ENCODE measurements around the gene FES.

The FES gene

DNA sequence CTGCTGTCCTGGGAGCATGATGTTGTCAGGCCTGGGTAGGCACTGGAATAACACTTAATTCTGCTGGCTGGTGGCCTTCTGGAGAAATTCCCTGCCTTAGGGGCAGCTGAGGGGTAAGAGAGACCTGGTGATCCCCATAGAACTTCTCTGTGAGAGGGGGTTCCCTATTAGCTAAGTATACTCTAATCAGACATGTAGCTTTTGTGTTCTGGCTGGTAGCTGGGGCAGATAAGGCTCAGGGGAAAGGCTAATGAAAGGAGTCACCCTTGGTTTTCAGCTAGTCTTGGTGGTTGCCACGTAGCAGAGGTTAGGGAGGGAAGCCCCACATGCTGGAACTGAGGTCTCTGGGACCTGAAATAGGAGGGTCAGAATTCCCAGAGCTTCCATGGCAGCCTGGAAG is 49.0 kb downstream of the FES start:
- no peak for DNase-seq

DNA sequence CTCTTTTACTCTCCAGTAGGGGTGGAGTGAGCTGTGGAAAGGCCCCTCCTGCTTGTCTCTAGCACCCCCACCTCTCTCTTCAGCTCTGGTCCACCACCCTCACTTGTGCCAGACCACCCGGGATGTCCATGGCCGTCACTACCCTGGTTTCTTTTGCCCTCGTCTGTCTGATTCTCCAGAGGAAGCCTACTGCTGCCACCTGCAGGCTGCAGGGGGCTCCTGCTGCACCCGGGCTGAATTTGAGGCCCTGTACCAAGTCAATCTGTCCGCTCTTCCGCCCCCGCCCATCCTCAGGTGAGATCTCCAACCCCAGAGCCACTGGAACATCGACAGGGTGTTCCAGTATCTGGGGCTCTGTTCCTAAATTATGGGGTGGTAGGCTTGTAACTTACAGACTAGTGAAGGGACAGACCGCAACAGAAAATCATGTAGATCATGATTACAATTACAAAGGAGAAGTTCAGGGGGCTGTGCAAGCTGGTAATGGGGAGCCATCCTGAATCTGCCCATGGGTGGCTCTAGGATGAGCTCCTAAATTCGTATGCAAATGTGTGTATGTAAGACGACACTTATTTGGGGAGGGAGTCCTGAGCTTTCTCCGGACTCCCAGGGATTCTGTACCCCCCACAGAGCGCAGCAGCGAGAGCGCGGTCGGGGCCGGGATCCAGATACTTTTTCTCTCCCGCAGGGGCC is 50.1 kb downstream of the FES start:
- DNase-seq = peak; percentile 79

DNA sequence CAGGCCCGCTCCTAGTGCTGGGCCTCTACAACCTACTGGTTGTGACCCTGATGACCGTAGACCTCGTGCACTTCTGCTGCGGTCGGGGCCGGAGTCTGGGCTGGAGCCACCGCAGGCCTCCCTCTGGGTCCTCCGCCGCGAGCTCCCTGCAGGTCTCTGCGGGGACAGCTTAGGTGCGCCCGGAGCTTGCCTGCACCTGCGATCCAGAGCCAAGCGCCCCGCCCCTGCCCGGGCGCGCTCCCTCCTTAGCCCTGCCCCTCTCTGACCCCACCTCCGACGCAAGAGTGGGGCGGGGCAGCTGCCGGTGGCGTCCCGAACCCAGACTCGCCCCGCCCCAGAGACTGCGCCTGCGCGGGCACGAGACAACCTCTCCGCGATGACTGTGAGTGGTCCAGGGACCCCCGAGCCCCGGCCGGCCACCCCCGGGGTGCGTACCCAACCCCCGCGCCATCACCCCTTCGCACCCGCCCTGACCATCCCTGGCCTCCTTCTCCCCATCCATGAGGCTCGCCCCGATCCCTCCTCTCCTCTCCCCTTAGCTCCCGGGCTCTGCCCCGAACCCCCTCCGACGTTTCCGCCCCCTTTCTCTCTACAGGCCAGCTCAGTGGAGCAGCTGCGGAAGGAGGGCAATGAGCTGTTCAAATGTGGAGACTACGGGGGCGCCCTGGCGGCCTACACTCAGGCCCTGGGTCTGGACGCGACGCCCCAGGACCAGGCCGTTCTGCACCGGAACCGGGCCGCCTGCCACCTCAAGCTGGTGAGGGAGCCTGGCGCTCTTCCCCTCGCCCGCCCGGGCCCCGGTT is 50.8 kb downstream of the FES start, which contains the start of gene UNC45A:
Gene UNC45A (plus strand): TSS at position 337 of the 803 bp plus-strand sequence. CDS start 40 bp downstream, at position 377.
- DNase-seq = peak; percentile 88

DNA sequence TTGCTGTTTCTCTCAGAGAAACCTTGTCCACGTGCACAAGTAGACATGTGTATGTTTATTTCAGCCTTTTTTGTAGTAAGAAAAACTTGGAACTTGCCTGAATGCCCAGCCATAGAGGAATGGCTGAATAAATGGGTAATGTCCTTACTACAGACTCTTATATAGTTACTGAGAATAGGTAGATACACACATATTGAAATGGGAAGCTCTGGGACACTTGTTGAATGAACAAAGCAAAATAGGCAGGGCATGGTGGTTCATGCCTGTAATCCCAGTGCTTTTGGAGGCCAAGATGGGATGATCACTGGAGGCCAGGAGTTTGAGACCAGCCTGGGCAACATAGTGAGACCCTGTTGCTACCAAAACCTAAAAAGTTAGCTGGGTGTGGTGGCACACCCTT is 52.5 kb downstream of the FES start:
- no peak for DNase-seq

DNA sequence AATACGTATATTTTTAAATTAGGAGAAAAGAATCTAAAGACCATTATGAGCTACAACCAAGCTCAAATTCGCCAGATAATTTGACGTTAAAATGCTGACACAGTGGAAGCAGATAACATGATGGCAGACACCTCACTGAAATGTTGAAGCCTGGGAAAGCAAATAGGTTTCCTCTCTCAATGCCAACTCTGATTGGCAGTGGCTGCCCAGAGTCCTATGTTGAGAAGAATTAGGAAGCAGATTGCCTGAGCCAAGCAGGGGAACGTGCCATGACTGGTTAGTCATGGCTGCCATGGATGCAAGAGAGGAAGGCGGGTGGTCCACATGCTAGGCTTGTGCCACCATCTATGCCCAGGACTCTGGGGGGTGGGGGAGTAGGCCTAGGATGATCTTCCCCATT is 54.0 kb downstream of the FES start:
- DNase-seq = no peak

DNA sequence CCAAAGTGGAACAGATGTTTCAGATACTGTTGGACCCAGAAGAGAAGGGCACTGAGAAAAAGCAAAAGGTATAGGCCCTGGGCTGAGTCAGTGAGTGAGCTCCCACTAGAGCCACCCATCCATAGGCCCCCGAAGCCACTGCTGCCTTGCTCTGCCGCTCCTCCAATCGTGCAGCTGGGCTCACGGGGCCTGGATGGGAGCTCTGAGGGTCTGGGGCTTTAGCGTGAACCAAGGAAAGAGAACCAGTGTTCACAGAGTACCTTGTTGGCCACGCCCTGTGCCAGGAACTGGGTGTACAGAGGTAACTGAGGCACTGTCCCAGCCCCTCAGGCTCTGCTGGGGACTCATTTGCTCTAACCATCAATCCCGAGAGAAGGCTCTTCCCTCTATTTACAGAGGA is 55.5 kb downstream of the FES start:
- DNase-seq = no peak

DNA sequence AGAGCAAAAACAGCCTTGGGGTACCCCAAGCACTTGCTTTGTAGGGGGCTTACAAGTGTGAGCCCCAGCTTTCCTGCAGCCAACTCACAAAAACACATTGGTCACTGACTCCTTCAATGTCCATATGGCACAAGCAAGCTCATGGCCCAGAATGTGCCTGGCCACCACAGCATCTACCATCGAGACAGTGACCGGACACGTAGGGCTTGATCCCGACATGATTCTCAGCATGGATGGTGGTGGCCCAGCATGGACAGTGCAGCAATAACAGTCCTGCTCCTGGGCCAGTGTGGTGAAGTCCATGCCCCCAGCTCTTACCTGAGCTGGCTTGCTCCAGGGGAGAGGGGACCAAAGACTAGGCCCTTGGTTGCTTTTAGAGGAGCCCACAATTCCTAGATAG is 56.7 kb downstream of the FES start:
- no peak for DNase-seq

DNA sequence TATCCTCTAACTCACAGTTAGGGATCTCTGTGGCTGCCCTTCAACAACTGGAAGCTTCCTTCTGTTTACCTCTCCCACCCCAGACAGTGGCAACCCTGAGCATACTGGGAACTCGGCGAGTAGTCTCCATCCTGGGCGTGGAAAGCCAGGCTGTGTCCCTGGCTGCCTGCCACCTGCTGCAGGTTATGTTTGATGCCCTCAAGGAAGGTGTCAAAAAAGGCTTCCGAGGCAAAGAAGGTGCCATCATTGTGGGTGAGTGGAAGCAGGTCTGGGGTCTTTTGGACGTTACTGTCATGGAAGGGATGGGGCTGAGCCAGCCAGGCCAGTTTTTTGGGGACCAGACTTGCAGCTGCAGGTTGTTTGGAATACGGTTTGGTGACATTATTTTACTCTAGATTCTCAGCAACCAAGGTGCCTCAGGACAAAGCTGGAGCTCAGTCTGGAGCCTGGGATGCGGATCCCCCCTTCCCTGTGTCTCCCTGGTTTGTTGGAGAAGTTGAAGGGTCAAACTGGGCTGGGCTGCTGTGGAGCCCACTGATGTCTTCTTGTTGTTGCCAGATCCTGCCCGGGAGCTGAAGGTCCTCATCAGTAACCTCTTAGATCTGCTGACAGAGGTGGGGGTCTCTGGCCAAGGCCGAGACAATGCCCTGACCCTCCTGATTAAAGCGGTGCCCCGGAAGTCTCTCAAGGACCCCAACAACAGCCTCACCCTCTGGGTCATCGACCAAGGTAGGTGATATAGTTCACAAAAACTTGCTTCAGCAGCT is 58.2 kb downstream of the FES start:
- DNase-seq = no peak

DNA sequence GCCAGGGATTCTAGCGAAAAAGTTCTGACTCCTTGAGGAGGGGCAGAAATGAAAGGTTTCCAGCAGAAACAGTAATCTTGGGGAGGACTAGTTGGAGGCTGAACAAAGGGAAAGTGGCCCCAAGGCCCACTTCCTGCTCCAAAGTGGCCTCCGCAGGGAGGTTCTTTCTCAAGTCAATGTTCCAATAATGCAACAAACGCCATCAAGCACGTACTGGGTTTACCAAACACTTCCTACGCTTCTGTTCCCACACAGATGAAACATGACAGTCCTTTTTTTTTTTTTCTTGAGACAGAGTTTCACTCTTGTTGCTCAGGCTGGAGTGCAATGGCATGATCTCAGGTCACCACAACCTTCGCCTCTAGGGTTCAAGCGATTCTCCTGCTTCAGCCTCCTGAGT is 60.8 kb downstream of the FES start:
- no peak for DNase-seq

Measured in NCI-H526 treated with DMSO at 0.1 percent for 48 hours (cell line).